HCT116 (cell line): Measurements from ENCODE around the gene PDHB.

ENCODE experiments used
- CTCF ChIP-seq, 3 experiments: fragments of 200-600 bp in 1 of 3; sonication (generic) in 1 of 3; IDR thresholded peaks in 2 of 3; conservative IDR thresholded peaks in 1 of 3; 2 replicates each; pipeline ENCODE4 v1.5.1; 2012 to 2017; ENCODE audit warnings: low read depth in 2 of 3, low read length in 2 of 3, antibody characterized with exemption in 1 of 3, borderline replicate concordance in 1 of 3, control low read depth in 1 of 3, mild to moderate bottlenecking in 1 of 3, mixed read lengths in 1 of 3, mixed run types in 1 of 3, moderate library complexity in 1 of 3; ENCODE audit not compliant: insufficient read depth in 1 of 3
- EGR1 ChIP-seq: IDR thresholded peaks from 2 replicates; pipeline ENCODE4 v1.6.1; 2012; ENCODE audit warnings: low read depth
- EZH2 ChIP-seq: fragments of 200-600 bp; sonication (generic); IDR thresholded peaks from 2 replicates; pipeline ENCODE4 v1.6.1; 2017; ENCODE audit warnings: antibody characterized with exemption, mixed run types
- EZH2phosphoT487 ChIP-seq: fragments of 200-600 bp; IDR thresholded peaks from 2 replicates; pipeline ENCODE4 v1.6.1; 2018; ENCODE audit warnings: antibody characterized with exemption, borderline replicate concordance
- POLR2A ChIP-seq: IDR thresholded peaks from 2 replicates; pipeline ENCODE4 v1.7.0; 2011; ENCODE audit warnings: borderline replicate concordance; ENCODE audit not compliant: insufficient read depth, insufficient read length; ENCODE audit errors: extremely low read depth
- POLR2AphosphoS5 ChIP-seq: IDR thresholded peaks from 2 replicates; pipeline ENCODE4 v1.6.1; 2011; ENCODE audit warnings: mild to moderate bottlenecking, low read depth, low read length, moderate library complexity
- RAD21 ChIP-seq: IDR thresholded peaks from 2 replicates; pipeline ENCODE4 v1.6.1; 2012; ENCODE audit warnings: low read depth, mild to moderate bottlenecking
- SIN3A ChIP-seq: IDR thresholded peaks from 2 replicates; pipeline ENCODE4 v1.6.1; 2012; ENCODE audit warnings: low read depth
- TCF7L2 ChIP-seq: IDR thresholded peaks from 2 replicates; pipeline ENCODE4 v1.7.0; 2011; ENCODE audit warnings: borderline replicate concordance, inconsistent platforms; ENCODE audit not compliant: insufficient read depth, insufficient read length; ENCODE audit errors: extremely low read depth
- YY1 ChIP-seq: IDR thresholded peaks from 2 replicates; pipeline ENCODE4 v1.6.1; 2011; ENCODE audit warnings: low read length, low read depth, moderate library complexity, mild to moderate bottlenecking; ENCODE audit not compliant: insufficient replicate concordance; ENCODE audit errors: extremely low read depth
- ZNF274 ChIP-seq: fragments of 200-500 bp; sonication (Bioruptor generic); IDR thresholded peaks from 2 replicates; pipeline ENCODE4 v1.6.1; 2014; ENCODE audit warnings: mild to moderate bottlenecking, low read depth, low read length, inconsistent platforms
- TF ChIP-seq, protein P1 (sequence below): IDR thresholded peaks from 2 replicates; pipeline ENCODE4 v1.6.1; 2012
- TF ChIP-seq, protein P2 (sequence below): IDR thresholded peaks from 2 replicates; pipeline ENCODE4 v1.6.1; 2012

- TF ChIP-seq CTCF (IDR thresholded peaks at IDR 0.05 in 2 of 3, conservative IDR thresholded peaks at IDR 0.05 in 1 of 3; ENCODE audit: borderline replicate concordance in 1 of 3, insufficient read depth in 1 of 3, low read depth in 2 of 3, low read length in 2 of 3) (no peak), POLR2A (no peak), SIN3A (peak; percentile 88), EZH2 (no peak), POLR2AphosphoS5 (peak; percentile 49; the same call in 1 of the 2 replicates), TCF7L2 (peak; percentile 70), EZH2phosphoT487 (no peak), ZNF274 (no peak), YY1 (no peak), RAD21 (peak; percentile 12; the same call in 1 of the 2 replicates), EGR1 (no peak)
- TF ChIP-seq, protein P1, sequence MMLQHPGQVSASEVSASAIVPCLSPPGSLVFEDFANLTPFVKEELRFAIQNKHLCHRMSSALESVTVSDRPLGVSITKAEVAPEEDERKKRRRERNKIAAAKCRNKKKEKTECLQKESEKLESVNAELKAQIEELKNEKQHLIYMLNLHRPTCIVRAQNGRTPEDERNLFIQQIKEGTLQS: no peak
- TF ChIP-seq, protein P2, sequence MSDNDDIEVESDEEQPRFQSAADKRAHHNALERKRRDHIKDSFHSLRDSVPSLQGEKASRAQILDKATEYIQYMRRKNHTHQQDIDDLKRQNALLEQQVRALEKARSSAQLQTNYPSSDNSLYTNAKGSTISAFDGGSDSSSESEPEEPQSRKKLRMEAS: peak; percentile 85
Observed at GRCh38 chr3:58471025-58471887, 37.6 kb upstream of the PDHB start.
